Measurements from ENCODE around the gene NINL.

The NINL gene

DNA sequence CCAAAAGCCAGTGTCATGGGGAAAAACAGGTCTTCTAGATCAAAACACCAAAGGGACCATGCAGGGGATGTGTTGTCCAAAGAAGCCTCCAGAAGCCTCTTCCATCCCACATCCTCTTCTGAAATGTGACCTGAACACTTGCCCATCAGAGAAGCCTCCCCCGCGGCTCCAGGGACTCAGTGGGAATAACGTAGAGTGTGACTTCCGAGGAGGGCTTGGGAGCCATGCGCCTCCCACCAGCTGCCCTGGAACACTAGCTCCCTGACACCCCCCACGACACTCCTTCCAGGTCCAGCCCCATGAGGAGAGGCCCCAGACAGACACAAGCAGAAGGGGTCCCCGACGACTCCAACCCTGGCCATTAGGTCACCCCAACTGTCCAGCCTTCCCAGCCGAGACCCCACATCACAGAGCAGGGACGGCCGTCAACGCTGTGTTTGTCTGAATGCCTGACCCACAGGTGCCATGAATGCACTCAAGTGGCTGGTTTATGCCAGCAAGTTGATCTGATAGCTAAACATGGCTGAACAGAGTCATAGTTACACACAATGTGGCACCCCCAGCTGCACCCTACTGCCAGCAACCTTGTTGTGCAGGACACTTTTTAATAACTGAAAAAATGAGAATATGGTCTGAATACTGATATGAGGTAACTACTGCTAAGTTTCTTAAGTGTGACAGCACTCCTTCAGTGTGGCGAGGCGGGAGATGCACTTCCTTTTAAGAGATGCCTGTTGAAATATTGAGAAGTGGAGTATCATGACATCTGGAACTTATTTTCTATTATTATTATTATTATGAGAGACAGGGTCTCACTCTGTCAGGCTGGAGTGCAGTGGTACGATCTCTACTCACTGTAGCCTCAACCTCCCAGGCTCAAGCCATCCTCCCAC lies 119.8 kb downstream of the NINL start:
- no peak for DNase-seq (ENCODE audit: low read depth in 2 of 3, low spot score in 1 of 3)

DNA sequence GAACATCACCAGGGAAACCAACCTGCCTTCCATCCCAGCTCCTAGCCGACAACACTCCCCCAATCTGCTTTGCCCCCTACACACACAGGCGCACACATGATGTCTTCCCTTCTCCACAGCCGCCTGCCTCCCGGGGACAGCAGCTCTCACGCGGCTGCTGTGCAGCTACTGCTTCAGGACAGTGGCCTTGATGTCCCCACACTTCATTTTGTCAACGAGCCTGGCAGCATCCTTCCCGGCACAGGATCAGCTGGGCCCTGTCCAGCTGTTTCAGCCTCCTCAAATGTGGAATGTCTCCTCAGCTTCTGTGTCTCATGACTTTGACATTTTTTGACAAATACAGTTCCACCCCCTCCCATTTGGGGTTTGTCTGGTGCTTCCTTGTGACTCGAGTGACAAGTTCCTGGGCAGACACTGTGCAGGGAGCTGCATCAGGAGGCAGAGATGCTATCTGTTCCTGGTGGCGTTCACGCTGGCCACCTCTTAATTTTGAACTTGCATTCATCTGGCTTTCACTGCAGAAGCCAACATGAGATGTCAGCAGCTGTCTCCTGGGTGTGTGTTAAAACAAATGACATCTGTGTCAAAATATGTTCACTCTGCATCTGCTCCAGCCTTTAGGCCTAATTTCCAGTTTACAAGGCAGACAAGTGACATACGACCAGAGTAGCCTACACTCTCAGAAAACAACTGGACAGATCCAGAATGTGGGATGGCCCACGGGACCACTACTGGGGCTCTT lies 120.7 kb downstream of the NINL start:
- DNase-seq (ENCODE audit: low read depth in 2 of 3, low spot score in 1 of 3), result no peak

DNA sequence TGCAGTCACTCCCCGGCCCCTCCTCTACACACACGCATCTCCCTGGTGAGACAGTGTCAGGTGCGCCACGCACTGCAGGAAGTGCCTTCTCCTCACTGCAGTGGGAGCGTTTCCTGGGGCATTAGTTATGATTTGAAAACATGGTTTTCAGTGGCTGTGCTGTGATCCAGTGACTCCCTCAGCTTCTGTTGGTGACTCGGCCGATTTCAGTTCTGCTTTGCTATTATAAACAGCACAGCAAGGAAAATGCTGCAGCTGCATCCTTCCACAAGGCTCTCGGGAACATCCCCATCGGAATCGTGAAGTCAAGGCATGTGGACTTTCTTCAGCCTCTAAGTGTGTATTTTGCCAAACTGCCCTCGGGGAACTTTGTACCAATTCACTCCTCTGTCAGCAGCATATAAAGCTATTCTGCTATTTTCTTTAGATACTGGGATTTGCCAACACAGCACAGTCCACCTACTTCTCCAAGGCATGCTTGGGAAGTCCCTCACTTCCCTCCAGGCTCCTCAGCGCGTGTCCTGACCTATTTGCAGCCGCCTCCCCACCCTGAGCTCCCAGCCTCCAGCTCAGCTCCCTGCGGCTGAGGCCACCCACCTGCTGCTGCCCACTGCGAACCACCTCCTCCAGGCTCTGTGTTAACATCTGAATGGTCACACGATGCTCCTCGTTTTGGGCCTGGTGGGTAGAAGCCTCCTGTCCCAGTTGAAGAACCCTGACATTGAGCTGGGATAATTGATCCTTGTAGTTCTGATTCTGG lies 123.4 kb downstream of the NINL start:
- no peak for DNase-seq (ENCODE audit: low read depth in 2 of 3, low spot score in 1 of 3)

DNA sequence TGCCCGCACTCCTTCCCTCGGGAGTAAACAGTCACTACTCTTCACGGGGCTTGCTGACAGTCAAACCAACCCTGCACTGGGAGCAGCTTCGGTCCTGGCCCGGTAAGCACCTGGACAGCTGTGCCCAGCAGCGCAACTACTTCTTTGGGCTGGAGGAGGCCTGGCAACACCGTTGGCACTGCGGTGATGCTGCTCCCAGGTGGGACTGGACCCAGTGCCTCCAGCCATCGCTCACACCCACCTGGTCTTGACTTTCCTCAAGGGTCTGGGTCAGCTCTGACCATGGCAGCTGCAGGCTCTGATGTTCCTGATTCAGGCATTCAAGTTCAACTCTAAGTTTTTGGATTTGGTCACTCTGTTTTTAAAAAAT lies 124.1 kb downstream of the NINL start:
- no peak for DNase-seq (ENCODE audit: low read depth in 2 of 3, low spot score in 1 of 3)

DNA sequence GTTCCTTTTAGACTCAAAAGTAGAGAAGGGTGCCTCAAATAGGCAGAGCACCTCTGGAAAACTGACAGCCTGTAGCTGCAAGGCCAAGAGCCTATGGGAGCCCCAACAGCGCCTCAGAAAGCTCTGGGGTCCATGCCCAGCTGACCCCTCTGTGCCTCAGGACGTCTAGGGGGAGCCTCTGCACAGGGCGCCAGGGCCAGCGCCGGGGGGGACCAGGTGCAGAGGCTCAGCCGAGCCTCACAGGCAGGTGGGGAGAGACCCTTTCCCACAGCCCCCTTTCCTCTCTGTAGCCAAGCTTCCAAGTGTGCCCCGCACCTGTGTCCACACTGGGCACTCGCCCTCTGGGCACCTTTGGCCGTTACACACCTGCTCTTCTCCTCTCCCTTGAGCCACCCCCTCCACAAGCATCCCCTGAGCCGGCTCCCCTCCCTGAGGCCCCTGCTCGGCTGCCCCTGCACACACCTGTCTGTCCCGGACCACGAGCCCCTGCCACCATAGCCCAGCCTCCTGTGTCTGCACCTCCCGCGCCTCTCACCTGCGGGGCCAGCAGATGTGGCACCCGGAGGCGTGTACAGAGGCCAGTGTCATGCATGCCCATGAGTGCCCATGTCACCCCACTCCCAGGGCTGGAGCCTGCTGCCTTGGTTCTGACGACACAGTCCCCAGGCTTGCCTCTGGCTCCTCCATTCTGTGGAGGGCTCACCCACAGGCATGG lies 124.6 kb downstream of the NINL start:
- no peak for DNase-seq (ENCODE audit: low read depth in 2 of 3, low spot score in 1 of 3)

DNA sequence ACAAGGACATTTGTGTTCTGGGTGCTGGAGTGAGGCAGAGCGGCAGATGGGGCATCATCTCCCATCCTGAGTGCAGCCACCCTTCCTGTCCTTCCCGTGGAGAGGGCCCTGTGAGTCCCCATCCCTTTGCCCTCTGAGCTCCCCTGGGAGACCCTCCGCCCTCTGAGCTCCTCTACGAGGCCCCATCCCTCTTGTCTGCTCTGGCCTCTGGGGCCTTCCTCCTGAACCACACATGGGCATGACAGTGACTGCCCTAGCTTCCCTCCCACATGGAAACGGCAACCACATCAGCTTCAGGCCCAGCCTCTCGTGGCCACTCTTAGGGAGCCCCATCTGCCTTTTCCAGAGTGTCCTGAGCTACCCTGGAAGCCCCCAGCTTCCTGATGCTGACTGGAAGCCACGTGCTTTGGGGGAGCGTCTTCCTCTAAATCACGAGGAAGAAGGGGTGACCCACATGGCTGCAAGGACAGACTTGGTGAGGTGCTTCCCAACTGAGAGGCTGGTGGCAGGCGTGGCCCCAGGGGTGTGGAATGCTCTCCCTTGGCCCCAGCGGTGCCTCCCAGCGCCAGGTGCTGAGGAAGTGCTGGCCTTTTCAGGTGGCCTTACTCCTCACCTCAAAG lies 125.3 kb downstream of the NINL start:
- no peak for DNase-seq (ENCODE audit: low read depth in 2 of 3, low spot score in 1 of 3)

DNA sequence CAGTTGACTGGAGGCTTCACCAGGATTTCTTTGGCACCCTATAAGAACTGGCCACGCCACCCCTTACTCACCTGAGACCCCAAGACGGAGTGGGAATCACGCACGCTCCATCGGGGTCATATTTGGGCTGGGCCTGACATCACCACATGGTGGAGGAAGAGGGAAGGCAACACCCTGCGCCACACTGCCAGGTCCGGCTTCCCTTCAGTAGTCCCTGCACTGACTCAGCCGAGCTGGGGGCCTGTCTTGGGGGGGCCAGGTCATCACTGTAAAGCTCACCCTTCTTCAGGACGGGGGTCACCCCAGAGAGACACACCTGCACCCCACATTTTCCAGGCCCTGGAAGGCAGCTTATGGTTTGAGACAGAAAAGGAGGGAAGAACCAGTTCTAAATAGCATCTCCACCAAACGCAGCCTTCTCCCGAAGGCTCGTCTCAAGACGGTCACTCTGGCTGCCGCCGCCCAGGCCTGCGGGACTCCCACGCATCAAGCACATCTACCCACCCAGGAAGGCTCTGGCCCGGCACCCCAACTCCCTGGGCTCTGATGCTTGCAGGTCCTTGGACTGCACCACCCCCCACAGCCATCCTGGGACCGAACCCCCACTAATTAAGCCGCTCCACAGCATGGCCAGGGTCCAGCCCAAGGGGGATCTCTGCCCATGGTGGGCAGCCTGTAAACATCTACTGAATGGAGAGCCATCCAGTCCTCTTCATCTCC lies 126.1 kb downstream of the NINL start:
- no peak for DNase-seq (ENCODE audit: low read depth in 2 of 3, low spot score in 1 of 3)

DNA sequence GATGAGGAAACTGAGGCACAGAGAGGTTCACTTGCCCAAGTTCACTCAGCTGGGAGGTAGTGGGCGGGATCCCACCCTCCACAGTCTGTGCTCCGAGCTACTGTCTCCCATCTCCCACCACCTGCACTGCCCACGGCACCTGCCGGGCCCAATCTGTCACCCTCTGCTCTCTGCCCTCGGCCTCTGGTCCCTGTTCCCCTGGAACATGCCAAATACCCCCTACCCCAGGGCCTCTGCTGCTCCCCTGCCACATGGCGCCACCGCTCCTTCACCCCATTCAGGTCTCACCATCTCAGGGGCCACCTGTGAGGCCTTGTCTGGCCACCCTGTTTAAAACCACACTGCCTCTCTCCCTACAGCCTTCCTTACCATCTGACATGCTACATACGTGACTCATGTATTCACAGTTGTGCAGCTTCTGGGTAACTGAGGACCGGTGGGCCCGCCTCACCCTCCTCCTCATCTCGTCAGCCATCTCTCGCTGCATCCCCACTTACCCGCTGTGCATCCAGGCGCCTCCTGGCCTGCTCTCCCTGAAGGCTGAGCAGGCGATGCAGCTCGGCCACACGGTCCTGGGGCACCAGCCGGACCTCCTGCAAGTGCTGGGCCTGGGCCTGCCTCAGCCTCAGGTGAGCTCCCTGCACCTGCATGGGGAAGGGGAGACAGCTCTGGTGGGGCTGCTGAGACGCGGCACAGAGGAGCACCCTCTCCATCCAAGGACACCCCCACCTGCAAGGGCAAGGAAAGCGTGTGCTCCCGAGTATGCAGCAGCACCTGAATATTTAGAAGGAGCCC lies 127.2 kb downstream of the NINL start:
- no peak for DNase-seq (ENCODE audit: low read depth in 2 of 3, low spot score in 1 of 3)

DNA sequence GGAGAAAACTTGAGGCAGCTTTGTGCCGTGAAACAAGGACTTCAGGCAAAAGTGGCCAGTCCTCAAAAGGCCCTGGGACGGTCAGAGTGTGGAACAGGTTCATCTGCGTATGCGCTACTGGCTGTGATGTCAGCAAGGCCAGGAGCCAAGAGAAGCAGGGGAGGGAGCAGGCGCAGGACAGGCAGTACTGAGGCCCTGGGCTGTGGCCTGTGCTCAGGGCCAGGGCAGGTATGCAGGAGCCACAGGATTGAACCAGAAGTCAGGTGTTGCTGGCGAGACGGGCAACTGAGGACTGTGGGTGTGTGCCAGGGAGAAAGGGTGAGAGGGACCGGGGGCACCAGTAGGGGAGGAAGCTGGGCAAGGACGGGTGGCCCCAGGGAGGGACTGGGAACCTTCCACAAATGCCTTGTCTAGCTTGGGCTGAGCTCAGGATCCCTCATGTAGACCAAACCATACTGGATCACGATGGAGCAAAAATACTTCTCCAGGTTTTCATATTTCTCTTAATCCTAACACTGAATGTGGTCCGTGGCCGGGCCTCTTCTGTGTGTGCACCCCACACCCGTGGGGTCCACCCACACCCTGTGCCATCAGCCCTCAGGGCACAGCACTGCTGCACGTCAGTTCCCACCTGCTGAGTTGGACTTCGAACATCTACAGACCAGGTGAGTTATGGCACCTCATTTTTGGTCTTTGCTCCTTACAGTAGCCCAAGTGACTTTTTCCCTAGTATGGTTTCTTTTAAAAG lies 131.0 kb downstream of the NINL start:
- no peak for DNase-seq (ENCODE audit: low read depth in 2 of 3, low spot score in 1 of 3)

DNA sequence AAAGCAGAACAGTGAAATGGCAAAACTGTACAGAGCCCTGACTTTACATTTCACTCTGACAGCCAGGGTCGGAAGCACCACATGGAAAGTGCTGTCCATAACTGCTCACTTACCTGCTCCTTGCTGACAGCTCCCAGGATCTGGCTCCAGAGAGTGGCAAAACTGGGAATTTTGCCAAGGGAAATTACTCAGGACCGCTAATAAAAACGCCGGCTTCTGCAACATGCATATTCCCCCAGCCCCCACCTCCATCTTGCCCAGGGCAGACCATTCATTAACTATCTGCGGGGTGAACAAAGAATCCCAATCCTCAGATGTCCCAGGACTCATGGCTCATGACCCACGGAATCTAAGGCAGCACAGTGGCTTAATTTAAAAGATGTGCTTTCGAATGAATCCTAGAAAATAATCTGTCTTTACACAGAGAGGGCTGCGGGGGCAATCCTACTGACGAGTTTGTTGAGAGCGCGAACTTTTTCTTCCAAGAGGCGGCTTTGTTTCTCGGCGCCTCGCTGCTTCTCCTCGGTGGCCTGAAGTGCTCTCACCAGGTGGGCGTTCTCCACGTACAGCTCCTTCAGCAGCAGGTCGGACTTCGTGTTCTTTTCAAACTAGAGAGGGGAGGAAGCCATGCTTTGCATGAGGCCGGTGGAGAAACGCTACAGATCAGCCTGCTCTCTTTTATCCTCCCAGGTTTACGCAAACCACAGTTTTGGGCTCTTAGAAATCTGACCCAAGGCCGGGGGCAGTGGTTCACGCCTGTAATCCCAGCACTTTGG lies 132.1 kb downstream of the NINL start:
- no peak for DNase-seq (ENCODE audit: low read depth in 2 of 3, low spot score in 1 of 3)

DNA sequence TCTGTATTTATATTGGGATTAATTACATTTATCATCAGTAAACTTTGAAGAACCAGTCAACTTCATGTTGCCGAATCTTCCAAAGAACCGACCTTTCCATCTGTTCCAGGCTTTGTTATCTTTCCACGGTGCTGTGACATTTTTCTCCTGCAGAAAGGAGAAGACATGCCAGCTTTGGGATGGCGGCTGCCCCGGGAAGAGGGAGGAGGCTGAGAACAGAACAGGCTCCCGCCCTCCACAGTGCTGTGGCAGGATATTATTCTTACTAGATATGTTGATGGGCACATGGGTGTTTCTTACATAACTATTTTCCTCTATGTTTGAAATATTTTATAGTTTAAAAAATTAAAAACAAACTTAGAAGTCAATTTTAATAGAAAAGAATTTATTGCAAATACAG lies 133.0 kb downstream of the NINL start:
- DNase-seq (ENCODE audit: low read depth in 2 of 3, low spot score in 1 of 3), result no peak

DNA sequence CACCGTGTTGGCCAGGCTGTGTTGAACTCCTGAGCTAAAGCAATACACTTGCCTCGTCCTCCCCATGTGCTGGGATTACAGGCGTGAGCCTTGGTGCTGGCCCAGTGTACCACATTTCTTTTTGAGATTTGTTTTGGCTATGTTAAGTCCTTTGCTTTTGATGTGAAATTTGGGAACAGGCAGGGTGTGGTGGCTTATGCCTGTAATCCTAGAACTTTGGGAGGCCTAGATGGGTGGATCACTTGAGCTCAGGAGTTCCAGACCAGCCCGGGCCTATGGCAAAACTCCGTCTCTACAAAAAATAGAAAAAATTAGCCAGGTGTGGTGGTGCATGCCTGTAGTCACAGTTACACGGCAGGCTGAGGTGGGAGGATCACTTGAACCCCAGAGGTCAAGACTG lies 137.7 kb downstream of the NINL start:
- DNase-seq (ENCODE audit: low read depth in 2 of 3, low spot score in 1 of 3), result no peak

DNA sequence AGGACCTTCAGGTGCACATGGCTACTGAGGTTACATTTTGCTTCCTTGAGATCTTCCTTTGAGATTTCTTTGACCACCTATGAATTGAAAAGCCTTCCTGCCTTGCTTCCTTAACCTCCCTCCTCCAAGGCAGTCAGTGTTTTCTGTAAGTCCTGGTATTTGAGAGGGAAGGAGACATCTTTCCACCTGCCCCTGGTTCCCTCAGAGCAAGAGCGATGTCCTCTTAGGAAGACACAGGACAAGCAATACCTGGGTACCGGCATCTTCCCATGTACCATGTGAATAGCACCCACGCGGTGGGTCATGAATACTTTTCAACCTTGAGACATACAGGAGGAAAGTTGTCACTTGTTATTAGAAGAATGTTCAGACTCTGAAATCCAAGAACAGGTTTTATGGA lies 140.8 kb downstream of the NINL start:
- DNase-seq (ENCODE audit: low read depth in 2 of 3, low spot score in 1 of 3), result no peak

DNA sequence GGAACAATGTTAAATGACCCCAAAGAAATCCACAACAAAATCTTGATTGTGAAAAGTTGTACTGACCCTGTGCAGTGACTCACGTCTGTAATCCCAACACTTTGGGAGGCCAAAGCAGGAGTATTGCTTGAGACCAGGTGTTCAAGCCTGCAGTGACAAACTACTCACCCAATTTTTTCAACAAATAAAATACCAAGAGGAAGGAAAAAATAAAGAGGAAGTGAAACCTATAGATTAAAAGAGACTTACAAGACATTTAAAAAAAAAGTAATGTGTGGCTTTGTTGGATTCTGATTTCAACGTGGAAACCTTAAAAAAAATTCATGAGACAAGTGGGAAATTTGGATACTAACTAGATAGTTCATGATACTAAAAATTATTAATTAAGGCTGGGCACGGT lies 146.0 kb downstream of the NINL start:
- DNase-seq (ENCODE audit: low read depth in 2 of 3, low spot score in 1 of 3), result no peak

DNA sequence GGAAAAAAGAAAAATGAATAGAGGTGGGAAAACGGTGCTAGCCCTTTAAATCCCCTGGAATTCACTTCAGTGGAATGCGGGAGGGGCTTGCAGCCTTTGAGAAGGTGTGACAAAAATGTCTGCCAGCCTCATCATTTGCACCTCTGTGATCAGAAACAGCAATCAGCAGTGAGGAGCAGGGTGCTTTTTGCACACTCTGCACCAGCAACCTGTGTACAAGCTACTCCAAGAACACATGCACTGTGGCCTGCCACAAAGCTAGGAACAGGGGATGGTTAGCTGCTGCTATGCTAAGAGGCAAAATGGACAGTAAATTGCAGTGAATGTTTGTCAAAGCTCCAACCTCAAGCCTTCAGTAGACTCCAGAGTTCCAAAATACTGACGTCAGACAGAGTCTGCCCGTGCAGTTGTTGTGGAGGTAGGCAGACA lies 148.2 kb downstream of the NINL start:
- no peak for DNase-seq (ENCODE audit: low read depth in 2 of 3, low spot score in 1 of 3)

DNA sequence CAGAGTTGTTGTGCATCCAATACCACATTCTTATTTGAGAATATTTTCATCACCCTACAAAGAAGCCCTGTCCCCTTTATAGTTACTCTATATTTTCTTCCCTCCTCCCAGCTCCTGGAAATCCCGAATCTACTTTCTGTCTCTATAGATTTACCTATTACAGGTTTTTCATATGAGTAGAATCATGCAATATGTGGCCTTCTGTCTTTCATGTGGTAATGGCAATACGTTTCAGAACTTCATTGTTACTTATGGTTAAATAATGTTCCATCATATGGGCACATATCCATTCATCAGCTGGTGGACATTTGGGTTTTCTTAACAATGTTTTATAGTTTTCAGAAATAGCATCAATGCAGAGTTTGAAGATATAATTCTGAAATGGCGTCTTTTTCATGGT lies 160.8 kb downstream of the NINL start:
- no peak for DNase-seq (ENCODE audit: low read depth in 2 of 3, low spot score in 1 of 3)

DNA sequence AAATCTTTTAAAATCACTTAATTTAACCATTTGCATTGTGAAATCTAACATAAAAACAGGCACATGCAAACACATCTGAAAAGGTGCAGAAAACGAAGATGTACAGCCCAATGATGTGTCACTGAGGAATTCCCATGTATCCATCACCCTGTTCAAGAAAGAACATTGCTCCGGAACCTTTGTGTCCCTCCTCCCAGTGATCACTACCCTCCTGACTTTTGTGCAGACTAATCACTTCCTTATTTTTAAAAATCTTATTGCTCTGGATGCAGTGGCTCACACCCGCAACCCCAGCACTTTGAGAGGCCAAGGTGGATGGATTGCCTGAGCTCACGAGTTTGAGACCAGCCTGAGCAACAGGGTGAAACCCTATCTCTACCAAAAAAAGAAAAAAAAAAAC lies 163.3 kb downstream of the NINL start:
- DNase-seq (ENCODE audit: low read depth in 2 of 3, low spot score in 1 of 3), result no peak

DNA sequence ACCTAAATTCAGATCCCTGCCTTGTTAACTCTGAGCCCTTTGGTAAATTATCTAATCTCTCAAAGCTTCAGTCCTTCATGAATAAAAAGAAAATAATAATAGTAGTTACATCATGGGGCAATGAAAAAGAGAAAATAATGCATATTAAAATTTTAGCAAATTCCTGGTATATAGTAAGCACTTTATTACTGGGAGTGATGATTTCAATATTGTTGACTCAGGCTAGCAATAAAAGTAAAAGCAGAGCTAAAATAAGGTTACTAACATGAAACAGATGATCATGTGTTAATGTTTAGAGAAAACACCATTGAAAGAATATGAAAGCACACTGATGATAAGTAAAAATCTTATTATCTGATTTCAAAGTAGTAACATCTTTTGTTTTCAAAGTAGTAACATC lies 164.2 kb downstream of the NINL start:
- no peak for DNase-seq (ENCODE audit: low read depth in 2 of 3, low spot score in 1 of 3)

All from stimulated activated CD4-positive, alpha-beta T cell treated with anti-CD3 and anti-CD28 coated beads, Interleukin-12 subunit alpha, Interleukin-12 subunit beta, amount 100 ng/mL, for 48 hours (primary cell).